HG03039 (cell line): ENCODE measurements around the gene KRTAP4-6.
"Not testable (repeated sequence)": the region's sequence is repeated elsewhere in the genome, so short reads cannot be mapped to it uniquely, and the experiment has no call there.

Experiments used
- ATAC-seq: cut with Tn5 transposase; IDR thresholded peaks from one replicate; pipeline ENCODE4 v1.9.1; 2021; ENCODE audit warnings: mild to moderate bottlenecking, moderate library complexity; ENCODE audit not compliant: unreplicated experiment

Gene KRTAP4-6

GRCh38 chr17:41140360-41141131 lies at the start of gene KRTAP4-6:
TSS of gene KRTAP4-6 (minus strand) at chr17:41140544. CDS start at chr17:41140487, 57 bp downstream.
- no peak for ATAC-seq

- ATAC-seq: not testable (repeated sequence)
Measured at GRCh38 chr17:41189837-41190318, 49.5 kb upstream of the KRTAP4-6 start, which contains the start of gene KRTAP9-1. TSS of gene KRTAP9-1 (plus strand) at chr17:41189887. CDS start at chr17:41189887, 0 bp downstream.

GRCh38 chr17:41186872-41187271 lies 46.5 kb upstream of the KRTAP4-6 start:
- no peak for ATAC-seq

- no peak for ATAC-seq
Measured at GRCh38 chr17:41185001-41185400, 44.7 kb upstream of the KRTAP4-6 start.

- ATAC-seq: no peak
Measured at GRCh38 chr17:41184480-41184961, 44.2 kb upstream of the KRTAP4-6 start, which contains the start of gene KRTAP4-1. TSS of gene KRTAP4-1 (minus strand) at chr17:41184911. CDS start at chr17:41184854, 57 bp downstream.

- ATAC-seq: no peak
Measured at GRCh38 chr17:41178843-41179616, 38.7 kb upstream of the KRTAP4-6 start.

- no peak for ATAC-seq
Measured at GRCh38 chr17:41178341-41178740, 38.0 kb upstream of the KRTAP4-6 start.

GRCh38 chr17:41177727-41178271 lies 37.5 kb upstream of the KRTAP4-6 start, which contains the start of gene KRTAP4-2:
TSS of gene KRTAP4-2 (minus strand) at chr17:41178221. CDS start at chr17:41178164, 57 bp downstream.
- ATAC-seq: no peak

GRCh38 chr17:41176744-41177387 lies 36.5 kb upstream of the KRTAP4-6 start:
- no peak for ATAC-seq

GRCh38 chr17:41171886-41172285 lies 31.5 kb upstream of the KRTAP4-6 start:
- no peak for ATAC-seq

- no peak for ATAC-seq
Measured at GRCh38 chr17:41168121-41168520, 27.8 kb upstream of the KRTAP4-6 start, which contains the start of gene KRTAP4-3. TSS of gene KRTAP4-3 (minus strand) at chr17:41168221. CDS start at chr17:41168172, 49 bp downstream.

- no peak for ATAC-seq
Measured at GRCh38 chr17:41167561-41167960, 27.2 kb upstream of the KRTAP4-6 start.

GRCh38 chr17:41163828-41164227 lies 23.5 kb upstream of the KRTAP4-6 start:
- ATAC-seq: no peak

- no peak for ATAC-seq
Measured at GRCh38 chr17:41160648-41161047, 20.3 kb upstream of the KRTAP4-6 start, which contains the start of gene KRTAP4-4. TSS of gene KRTAP4-4 (minus strand) at chr17:41160748. CDS start at chr17:41160691, 57 bp downstream.

- ATAC-seq: not testable (repeated sequence)
Measured at GRCh38 chr17:41160190-41160589, 19.8 kb upstream of the KRTAP4-6 start.

- ATAC-seq: no peak
Measured at GRCh38 chr17:41153856-41154255, 13.5 kb upstream of the KRTAP4-6 start.

GRCh38 chr17:41151525-41151924 lies 11.2 kb upstream of the KRTAP4-6 start:
- ATAC-seq: no peak

GRCh38 chr17:41150026-41150425 lies 9.7 kb upstream of the KRTAP4-6 start:
- no peak for ATAC-seq

GRCh38 chr17:41149652-41149985 lies 9.3 kb upstream of the KRTAP4-6 start, which contains the start of gene KRTAP4-5:
TSS of gene KRTAP4-5 (minus strand) at chr17:41149825. CDS start at chr17:41149767, 58 bp downstream.
- no peak for ATAC-seq

- ATAC-seq: not testable (repeated sequence)
Measured at GRCh38 chr17:41148971-41149651, 8.8 kb upstream of the KRTAP4-6 start.
